H1 (cell line): ENCODE measurements around the gene DTNB. TPM values are rescaled to one million over a fixed set of nuclear protein-coding genes. Genes with fewer than 3 reads are reported as not detected.

Experiments used
- CBX5 ChIP-seq: fragments of 300-800, 300-1000 bp; sonication (generic); IDR thresholded peaks from 2 replicates; pipeline ENCODE4 v1.7.1; 2016; ENCODE audit warnings: antibody characterized with exemption, low read length, low read depth
- CBX8 ChIP-seq: fragments of 300-800, 300-1000 bp; sonication (generic); IDR thresholded peaks from 2 replicates; pipeline ENCODE4 v1.7.1; 2016; ENCODE audit warnings: low read depth, low read length, borderline replicate concordance
- CEBPB ChIP-seq: IDR thresholded peaks from 2 replicates; pipeline ENCODE4 v1.6.1; 2012; ENCODE audit warnings: low read depth, low read length
- NANOG ChIP-seq: IDR thresholded peaks from 2 replicates; pipeline ENCODE4 v1.6.1; 2011; ENCODE audit warnings: low read length, low read depth, mild to moderate bottlenecking, inconsistent platforms; ENCODE audit not compliant: insufficient read depth, poor library complexity, severe bottlenecking
- RBBP5 ChIP-seq: IDR thresholded peaks from 2 replicates; pipeline ENCODE4 v1.7.1; 2012; ENCODE audit warnings: low read depth, mild to moderate bottlenecking, inconsistent platforms, low read length, moderate library complexity, borderline replicate concordance
- SRF ChIP-seq: IDR thresholded peaks from 2 replicates; pipeline ENCODE4 v1.6.1; 2011; ENCODE audit warnings: mild to moderate bottlenecking, low read depth, low read length, moderate library complexity
- TEAD4 ChIP-seq: IDR thresholded peaks from 2 replicates; pipeline ENCODE4 v1.6.1; 2012; ENCODE audit warnings: low read depth, low read length, inconsistent platforms, mixed read lengths
- polyA plus RNA-seq, 7 experiments: library from polyadenylated mRNA; depleted of rRNA in 3 of 7; stranded (reverse) in 5 of 7; unstranded in 2 of 7; fragments of >200 nt in 5 of 7; fragments of 200-250 nt in 2 of 7; gene quantifications; 1 replicate in 5 of 7; 2 replicates in 1 of 7; 4 replicates in 1 of 7; pipeline versions ENCODE4 v1.2.1 to v1.2.3, GENCODE V29; 2011 to 2013; ENCODE audit warnings: missing spikeins in 2 of 7, mixed read lengths in 2 of 7
- total RNA-seq: library from RNA; stranded (reverse); fragmentation: NEBNext Ultra II Directional; extraction: Animal tissue kit (Norgen Biotek cat#: 25700); gene quantifications from 2 replicates; pipeline ENCODE4 v1.2.1, GENCODE V29; 2021

The DTNB gene
- total and polyA plus RNA-seq, 2 of the 8 experiments (the other 6 are each of a cell fraction or from before 2014, with no cell fraction given) = 39.6 to 49.5 TPM

GRCh38 chr2:25416674-25417073 is 256.7 kb downstream of the DTNB start (continued):
- TF ChIP-seq NANOG = no peak
- no peak for TF ChIP-seq SRF
- TF ChIP-seq RBBP5 = no peak
- no peak for TF ChIP-seq CBX5
- no peak for TF ChIP-seq TEAD4
- no peak for TF ChIP-seq CEBPB
- TF ChIP-seq CBX8 = no peak
